Measurements from ENCODE around the gene WRNIP1. TPM values are rescaled to one million over a fixed set of nuclear protein-coding genes. Genes with fewer than 3 reads are reported as not detected.

Gene WRNIP1
- polyA plus RNA-seq, 1 donor, result 45.9 TPM

- no peak for DNase-seq (ENCODE audit: low read depth)
Observed at GRCh38 chr6:2805031-2805430, 39.8 kb downstream of the WRNIP1 start.

- DNase-seq (ENCODE audit: low read depth), result no peak
Observed at GRCh38 chr6:2806644-2807043, 41.5 kb downstream of the WRNIP1 start.

- DNase-seq (ENCODE audit: low read depth), result no peak
Observed at GRCh38 chr6:2807342-2808090, 42.3 kb downstream of the WRNIP1 start.

GRCh38 chr6:2809015-2809414 lies 43.8 kb downstream of the WRNIP1 start:
- no peak for DNase-seq (ENCODE audit: low read depth)

GRCh38 chr6:2810092-2810671 lies 45.0 kb downstream of the WRNIP1 start:
- DNase-seq (ENCODE audit: low read depth), result no peak

- DNase-seq (ENCODE audit: low read depth), result no peak
Observed at GRCh38 chr6:2812695-2813094, 47.5 kb downstream of the WRNIP1 start.

- DNase-seq (ENCODE audit: low read depth), result no peak
Observed at GRCh38 chr6:2816158-2816557, 51.0 kb downstream of the WRNIP1 start.

- no peak for DNase-seq (ENCODE audit: low read depth)
Observed at GRCh38 chr6:2817903-2818443, 52.8 kb downstream of the WRNIP1 start.

GRCh38 chr6:2818593-2818992 lies 53.4 kb downstream of the WRNIP1 start:
- DNase-seq (ENCODE audit: low read depth), result no peak

- DNase-seq (ENCODE audit: low read depth), result no peak
Observed at GRCh38 chr6:2819115-2819514, 53.9 kb downstream of the WRNIP1 start.

GRCh38 chr6:2819978-2820377 lies 54.8 kb downstream of the WRNIP1 start:
- DNase-seq (ENCODE audit: low read depth), result no peak

- no peak for DNase-seq (ENCODE audit: low read depth)
Observed at GRCh38 chr6:2820415-2820814, 55.2 kb downstream of the WRNIP1 start.

- no peak for DNase-seq (ENCODE audit: low read depth)
Observed at GRCh38 chr6:2821554-2821953, 56.4 kb downstream of the WRNIP1 start.

- no peak for DNase-seq (ENCODE audit: low read depth)
Observed at GRCh38 chr6:2823104-2823850, 58.1 kb downstream of the WRNIP1 start.

- DNase-seq (ENCODE audit: low read depth), result no peak
Observed at GRCh38 chr6:2826131-2826530, 60.9 kb downstream of the WRNIP1 start.

GRCh38 chr6:2827142-2827541 lies 61.9 kb downstream of the WRNIP1 start:
- DNase-seq (ENCODE audit: low read depth), result no peak

GRCh38 chr6:2828629-2829028 lies 63.4 kb downstream of the WRNIP1 start:
- DNase-seq (ENCODE audit: low read depth), result no peak

GRCh38 chr6:2829253-2829652 lies 64.1 kb downstream of the WRNIP1 start:
- no peak for DNase-seq (ENCODE audit: low read depth)

- DNase-seq (ENCODE audit: low read depth), result no peak
Observed at GRCh38 chr6:2830183-2830582, 65.0 kb downstream of the WRNIP1 start.

GRCh38 chr6:2831392-2831791 lies 66.2 kb downstream of the WRNIP1 start:
- DNase-seq (ENCODE audit: low read depth), result no peak

- no peak for DNase-seq (ENCODE audit: low read depth)
Observed at GRCh38 chr6:2834262-2834661, 69.1 kb downstream of the WRNIP1 start.
